ENCODE results near the gene NDST1. TPM values are rescaled to one million over a fixed set of nuclear protein-coding genes. Genes with fewer than 3 reads are reported as not detected.

NDST1 gene
- total and polyA plus RNA-seq, 2 of the 8 experiments (the other 6 are each of a cell fraction or from before 2014, with no cell fraction given): 27.0 to 72.0 TPM

GRCh38 chr5:150512368-150512747 is 4.4 kb downstream of the NDST1 start:
- Histone ChIP-seq H2BK5ac (ENCODE audit: low read depth, low read length) (peak overlapping the region; percentile 36; the same call in 1 of the 2 replicates), H3K27me3 (replicated peaks in 1 of 4; ENCODE audit: control insufficient read depth in 3 of 4, extremely low read depth in 1 of 4, insufficient read depth in 3 of 4, low read length in 3 of 4) (no peaks in the 10 kb centered on the region), H4K8ac (ENCODE audit: extremely low read depth, insufficient read depth, low read length) (no peak overlapping the region; the same call in 1 of the 2 replicates), H3K79me2 (ENCODE audit: control insufficient read depth in 1 of 2, insufficient read depth in 2 of 2, low read length in 2 of 2) (peaks cover 4 to 93% of the 10 kb centered on the region in 2 experiments; a peak in 3 of 4 replicates), H3K4me1 (replicated peaks in 1 of 4; ENCODE audit: control insufficient read depth in 3 of 4, insufficient read depth in 4 of 4, low read length in 3 of 4) (peaks cover 21 to 41% (median 29%) of the 10 kb centered on the region in 4 experiments), H3K9ac (replicated peaks in 1 of 4; ENCODE audit: extremely low read depth in 1 of 4, low read depth in 3 of 4, low read length in 3 of 4) (no peak overlapping the region), H2BK12ac (ENCODE audit: low read depth, low read length) (no peak overlapping the region), H3K4me3 (ENCODE audit: extremely low read depth in 1 of 4, insufficient read depth in 2 of 4, low read depth in 3 of 4, low read length in 4 of 4) (no peak overlapping the region), H2BK120ac (replicated peaks; ENCODE audit: low read depth, low read length) (no peak overlapping the region), H4K20me1 (replicated peaks in 1 of 2; ENCODE audit: control insufficient read depth in 1 of 2, insufficient read depth in 2 of 2, low read length in 2 of 2) (peaks cover 18 to 32% of the 10 kb centered on the region in 2 experiments), H2BK15ac (ENCODE audit: low read length) (0 out of 2 replicates have a peak overlapping the region, but pooled peaks have one; percentile 89), H2BK20ac (ENCODE audit: low read length) (no peak overlapping the region), H3K23me2 (ENCODE audit: low read depth, low read length) (no peaks in the 10 kb centered on the region; the same call in 1 of the 2 replicates), H3K4ac (replicated peaks; ENCODE audit: insufficient read length, low read depth, low read length) (no peak overlapping the region), H4K91ac (replicated peaks; ENCODE audit: insufficient read length, low read length) (no peak overlapping the region), H3K4me2 (ENCODE audit: insufficient read depth in 1 of 2, low read depth in 2 of 2, low read length in 2 of 2) (peak overlapping the region; percentile 48 to 53; a peak in 3 of 4 replicates), H2AK5ac (ENCODE audit: low read depth, low read length) (peak overlapping the region; percentile 79), H3K9me3 (ENCODE audit: insufficient read depth in 2 of 2, low read depth in 1 of 2, low read length in 1 of 2) (no peaks in the 10 kb centered on the region), H3K14ac (ENCODE audit: insufficient read length) (no peak overlapping the region), H3K79me1 (ENCODE audit: low read depth, low read length) (peaks cover 53% of the 10 kb centered on the region), H3K27ac (ENCODE audit: low read depth, low read length) (no peak overlapping the region), H3K56ac (replicated peaks; ENCODE audit: insufficient read length, low read depth, low read length) (no peak overlapping the region), H3K18ac (ENCODE audit: extremely low read depth, low read length) (0 out of 2 replicates have a peak overlapping the region, but pooled peaks have one; percentile 79), H3K23ac (ENCODE audit: insufficient read length) (no peak overlapping the region), H2AFZ (ENCODE audit: low read length) (no peak overlapping the region), H4K5ac (ENCODE audit: insufficient read length, low read depth, low read length) (no peak overlapping the region), H3K36me3 (ENCODE audit: control insufficient read depth in 2 of 4, insufficient read depth in 4 of 4, low read length in 3 of 4) (no peaks in the 10 kb centered on the region)
- POLR2A ChIA-PET (ENCODE audit: partially characterized antibody): interaction anchor here (1.0 to 4.8 kb wide), 6 partner anchors 10 to 63 kb away, joined by 4 to 31 read pairs (median 6); partner anchors contain the start of gene RPS14
- DNase-seq (ENCODE audit: low read depth in 1 of 2, low spot score in 2 of 2): no peak
- CTCF ChIA-PET (ENCODE audit: partially characterized antibody): interaction anchor here (0.9 to 32.0 kb wide), 12 partner anchors 8 to 82 kb away, joined by 3 to 571 read pairs (median 6); partner anchors contain the start of genes NDST1 and RPS14
- no peak for FAIRE-seq
- TF ChIP-seq ATF3 (IDR thresholded peaks at IDR 0.05; ENCODE audit: insufficient read depth, low read depth, low read length) (no peak), EP300 (IDR thresholded peaks at IDR 0.05; ENCODE audit: borderline replicate concordance in 1 of 2, low read depth in 2 of 2, low read length in 2 of 2) (no peak), NRF1 (IDR thresholded peaks at IDR 0.05; ENCODE audit: low read depth, low read length) (no peak), SIX5 (IDR thresholded peaks at IDR 0.05; ENCODE audit: low read depth, low read length) (no peak), CTBP2 (IDR thresholded peaks at IDR 0.05; ENCODE audit: borderline replicate concordance, insufficient read depth, insufficient read length, low read length) (no peak), SP2 (IDR thresholded peaks at IDR 0.05; ENCODE audit: low read length) (no peak), CBX8 (IDR thresholded peaks at IDR 0.05; ENCODE audit: borderline replicate concordance, low read depth, low read length) (no peak), PHF8 (conservative IDR thresholded peaks at IDR 0.05; ENCODE audit: low read depth, low read length) (no peak), CBX5 (IDR thresholded peaks at IDR 0.05; ENCODE audit: low read depth, low read length) (no peak)
- WGBS, 2 experiments (ENCODE audit: extremely low coverage in 1 of 2, insufficient coverage in 1 of 2, insufficient read length in 1 of 2, insufficient replicate concordance in 2 of 2, low coverage in 1 of 2, low lambda C conversion rate in 2 of 2, missing lambda C conversion rate in 1 of 2): 91% methylated on average over 6 of the region's 6 CpGs; no CpG with 5 or more reads in 1 of the 2 experiments
